ENCODE results near the gene GPRC5B.

GPRC5B gene

GRCh38 chr16:19898924-19899604 is 14.4 kb upstream of the GPRC5B start:
- no peaks in the 10 kb centered on the region for H3K79me2 ChIP-seq (ENCODE audit: insufficient read depth, low read length)
- no peak overlapping the region for H3K9ac ChIP-seq (ENCODE audit: low read depth, low read length, poor library complexity, severe bottlenecking)
- no peaks in the 10 kb centered on the region for H3K36me3 ChIP-seq (ENCODE audit: insufficient read depth, low read length)
- no peaks in the 10 kb centered on the region for H3F3A ChIP-seq (ENCODE audit: low read depth)
- H2AFZ ChIP-seq (ENCODE audit: low read length), result no peak overlapping the region
- H3K9me3 ChIP-seq (ENCODE audit: insufficient read depth, low read depth, low read length), result no peaks in the 10 kb centered on the region
- H3K27me3 ChIP-seq (ENCODE audit: insufficient read depth, low read length, poor library complexity, severe bottlenecking), result no peaks in the 10 kb centered on the region
- no peaks in the 10 kb centered on the region for H3K9me2 ChIP-seq (replicated peaks; ENCODE audit: low read depth, low read length)
- H3K4me1 ChIP-seq (ENCODE audit: insufficient read depth, low read length, poor library complexity, severe bottlenecking), result no peaks in the 10 kb centered on the region
- no peaks in the 10 kb centered on the region for H4K20me1 ChIP-seq (ENCODE audit: insufficient read depth, low read length, poor library complexity, severe bottlenecking)
- H3K4me3 ChIP-seq (ENCODE audit: low read length, poor library complexity, severe bottlenecking), result no peak overlapping the region
- no peak overlapping the region for H3K4me2 ChIP-seq (ENCODE audit: low read depth, low read length, poor library complexity, severe bottlenecking)
- TF ChIP-seq CTCF (conservative IDR thresholded peaks at IDR 0.05; ENCODE audit: low read length), result peak; percentile 80
- TF ChIP-seq EZH2phosphoT487 (IDR thresholded peaks at IDR 0.05; ENCODE audit: borderline replicate concordance), result no peak

GRCh38 chr16:19898166-19898565 is 13.5 kb upstream of the GPRC5B start:
- H3K27me3 ChIP-seq (ENCODE audit: insufficient read depth, low read length, poor library complexity, severe bottlenecking), result no peaks in the 10 kb centered on the region
- TF ChIP-seq EZH2phosphoT487 (IDR thresholded peaks at IDR 0.05; ENCODE audit: borderline replicate concordance) (no peak), CTCF (conservative IDR thresholded peaks at IDR 0.05; ENCODE audit: low read length) (no peak)
- H3F3A ChIP-seq (ENCODE audit: low read depth), result no peaks in the 10 kb centered on the region

GRCh38 chr16:19896951-19897350 is 12.3 kb upstream of the GPRC5B start:
- Histone ChIP-seq H2AFZ (ENCODE audit: low read length) (no peak overlapping the region), H4K20me1 (ENCODE audit: insufficient read depth, low read length, poor library complexity, severe bottlenecking) (no peaks in the 10 kb centered on the region), H3K9me2 (replicated peaks; ENCODE audit: low read depth, low read length) (no peaks in the 10 kb centered on the region), H3F3A (ENCODE audit: low read depth) (no peaks in the 10 kb centered on the region), H3K36me3 (ENCODE audit: insufficient read depth, low read length) (no peaks in the 10 kb centered on the region), H3K79me2 (ENCODE audit: insufficient read depth, low read length) (no peaks in the 10 kb centered on the region), H3K4me1 (ENCODE audit: insufficient read depth, low read length, poor library complexity, severe bottlenecking) (no peaks in the 10 kb centered on the region), H3K4me3 (ENCODE audit: low read length, poor library complexity, severe bottlenecking) (no peak overlapping the region), H3K9ac (ENCODE audit: low read depth, low read length, poor library complexity, severe bottlenecking) (no peak overlapping the region), H3K9me3 (ENCODE audit: insufficient read depth, low read depth, low read length) (no peaks in the 10 kb centered on the region), H3K4me2 (ENCODE audit: low read depth, low read length, poor library complexity, severe bottlenecking) (no peak overlapping the region), H3K27me3 (ENCODE audit: insufficient read depth, low read length, poor library complexity, severe bottlenecking) (no peaks in the 10 kb centered on the region)
- TF ChIP-seq EZH2phosphoT487 (IDR thresholded peaks at IDR 0.05; ENCODE audit: borderline replicate concordance) (no peak), CTCF (conservative IDR thresholded peaks at IDR 0.05; ENCODE audit: low read length) (no peak)

More at GRCh38 chr16:19898166-19898565, 13.5 kb upstream of the GPRC5B start:
- no peak overlapping the region for H3K9ac ChIP-seq (ENCODE audit: low read depth, low read length, poor library complexity, severe bottlenecking)
- H3K4me2 ChIP-seq (ENCODE audit: low read depth, low read length, poor library complexity, severe bottlenecking), result no peak overlapping the region
- H3K4me3 ChIP-seq (ENCODE audit: low read length, poor library complexity, severe bottlenecking), result no peak overlapping the region
- H2AFZ ChIP-seq (ENCODE audit: low read length), result no peak overlapping the region
- no peaks in the 10 kb centered on the region for H3K9me3 ChIP-seq (ENCODE audit: insufficient read depth, low read depth, low read length)
- H3K79me2 ChIP-seq (ENCODE audit: insufficient read depth, low read length), result no peaks in the 10 kb centered on the region
- no peaks in the 10 kb centered on the region for H3K9me2 ChIP-seq (replicated peaks; ENCODE audit: low read depth, low read length)
- no peaks in the 10 kb centered on the region for H4K20me1 ChIP-seq (ENCODE audit: insufficient read depth, low read length, poor library complexity, severe bottlenecking)
- no peaks in the 10 kb centered on the region for H3K4me1 ChIP-seq (ENCODE audit: insufficient read depth, low read length, poor library complexity, severe bottlenecking)
- H3K36me3 ChIP-seq (ENCODE audit: insufficient read depth, low read length), result no peaks in the 10 kb centered on the region
